Stimulated activated CD8-positive, alpha-beta memory T cell treated with anti-CD3 and anti-CD28 coated beads, Interleukin-15, amount 100 ng/mL, for 24 hours (primary cell): ENCODE measurements around the gene SEMA4D.

Experiments used
- DNase-seq: peaks from one replicate; pipeline ENCODE4 v3.0.0-alpha.2; 2020; ENCODE audit warnings: low read depth

SEMA4D gene

GRCh38 chr9:89497978-89498851 lies at the start of gene SEMA4D:
TSS of gene SEMA4D (minus strand) at chr9:89498113. CDS start at chr9:89405456, 92,657 bp downstream.
- no peak for DNase-seq

DNA sequence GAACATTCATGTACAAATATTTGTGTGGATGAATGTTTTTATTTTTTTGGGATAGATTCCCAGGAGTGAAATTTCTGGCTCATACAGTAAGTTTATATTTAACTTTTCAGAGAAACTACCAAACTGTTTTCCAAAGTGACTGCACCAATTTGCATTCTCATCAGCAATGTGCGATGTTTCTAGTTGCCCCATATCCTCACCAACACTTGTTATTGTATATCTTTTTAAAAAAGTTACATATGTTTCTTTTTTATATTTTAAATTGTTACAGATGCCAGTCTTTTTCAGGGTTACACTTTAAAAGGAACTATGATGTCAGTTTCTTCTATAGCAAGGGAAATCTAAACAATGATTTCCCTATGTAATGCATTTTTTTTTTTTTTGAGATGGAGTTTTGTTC lies 49.1 kb upstream of the SEMA4D start:
- DNase-seq = no peak

DNA sequence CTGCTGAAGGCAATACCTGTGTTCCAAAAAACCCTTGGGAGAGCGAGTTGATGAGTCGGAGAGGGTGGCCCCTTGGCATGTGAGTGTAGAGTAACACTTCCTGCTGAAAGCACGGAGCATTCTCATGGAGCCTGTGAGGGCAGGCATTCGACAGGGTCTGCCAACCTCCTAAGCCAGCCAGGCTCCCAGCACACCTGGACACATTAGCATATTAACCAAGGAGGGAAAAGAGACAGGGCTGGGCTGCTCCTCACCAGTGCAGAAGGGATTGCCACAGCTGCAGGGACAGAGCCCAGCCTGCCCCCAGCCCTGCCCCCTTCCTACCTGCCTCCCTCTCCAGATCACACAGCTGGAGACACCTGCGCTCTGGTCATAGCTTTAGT lies 46.4 kb upstream of the SEMA4D start:
- DNase-seq = no peak

DNA sequence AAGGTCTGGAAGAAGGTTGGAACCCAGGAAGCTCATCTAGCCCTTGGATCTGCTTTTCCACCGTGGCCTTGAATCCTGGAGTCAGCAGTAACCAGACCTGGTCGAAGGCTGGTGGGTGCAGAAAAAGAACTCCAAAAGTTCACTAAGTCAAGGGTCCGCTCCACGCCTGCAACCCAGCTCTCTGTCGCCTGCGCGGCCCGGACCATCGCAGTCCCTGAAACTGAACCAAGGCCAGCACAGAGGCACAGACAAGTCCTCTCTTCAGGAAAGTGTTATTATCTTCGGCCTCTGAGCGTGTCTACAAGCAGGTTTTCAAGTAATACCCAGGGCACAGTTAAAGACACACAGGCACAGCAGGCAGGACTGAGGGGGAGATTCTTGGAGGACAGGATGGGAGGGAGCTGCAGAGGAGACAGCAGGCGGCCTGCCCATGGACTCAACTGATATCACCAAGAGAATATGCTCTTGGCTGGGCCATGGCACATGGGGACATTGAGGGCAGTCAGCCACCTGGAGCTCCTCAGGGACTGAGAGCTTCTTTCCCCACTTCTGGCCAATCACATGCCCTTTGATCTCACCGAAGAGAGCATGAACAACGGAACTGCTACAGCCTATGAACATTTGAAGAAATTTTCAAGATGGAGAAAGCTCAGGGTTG lies 45.8 kb upstream of the SEMA4D start:
- no peak for DNase-seq

GRCh38 chr9:89543111-89543510 lies 45.2 kb upstream of the SEMA4D start:
- DNase-seq = no peak

DNA sequence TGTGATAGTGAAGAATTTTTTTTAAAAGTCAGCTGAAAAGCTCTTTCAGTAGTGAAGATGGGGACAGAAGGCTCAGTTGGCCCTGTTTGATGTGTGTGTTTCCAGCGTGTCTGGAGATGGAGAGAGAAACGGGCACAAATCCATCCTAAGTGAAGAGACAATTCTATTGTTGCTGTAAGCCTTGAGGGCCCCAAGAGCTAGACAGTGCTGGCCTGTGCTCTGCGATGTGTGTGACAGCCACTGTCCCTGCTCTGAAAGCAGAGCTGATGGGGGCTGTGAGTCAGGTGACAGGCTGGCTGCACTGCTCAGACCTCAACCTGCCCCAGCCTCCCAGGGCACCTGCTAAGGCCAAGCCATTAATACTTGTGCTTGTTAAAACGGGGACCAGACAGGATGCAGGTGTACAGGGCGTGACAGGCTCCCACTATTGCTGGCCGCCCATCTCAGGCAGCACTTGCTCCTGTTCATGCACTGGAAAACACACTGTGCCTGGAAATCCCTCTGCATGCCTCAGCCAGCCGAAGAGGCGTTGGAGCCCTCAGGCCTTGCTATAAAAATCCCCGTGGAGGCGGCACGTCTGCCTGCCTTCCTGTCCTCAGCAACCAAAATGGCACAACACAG lies 44.6 kb upstream of the SEMA4D start:
- DNase-seq = no peak

DNA sequence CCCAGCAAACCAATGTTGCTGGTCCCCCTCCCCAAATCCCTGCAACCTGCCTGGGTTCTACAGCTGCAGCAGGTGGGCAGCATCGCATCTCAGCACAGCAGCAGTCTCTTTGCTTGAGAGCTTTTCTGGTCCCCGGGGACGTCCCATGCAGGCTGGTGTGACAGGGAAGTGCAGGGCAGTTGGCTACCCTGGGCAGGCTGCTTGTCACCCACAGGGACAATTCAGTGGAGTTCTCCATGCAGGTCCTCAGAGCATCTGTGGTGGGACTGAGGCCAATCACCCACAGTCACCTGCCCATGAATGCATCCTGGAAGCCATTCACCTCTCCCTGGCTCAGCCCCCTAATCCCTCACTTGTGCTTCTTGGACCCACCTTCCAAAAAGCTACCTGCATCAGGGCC lies 43.9 kb upstream of the SEMA4D start:
- DNase-seq = no peak

- no peak for DNase-seq
These were observed 41.5 kb upstream of the SEMA4D start for GRCh38 chr9:89539374-89539773.

DNA sequence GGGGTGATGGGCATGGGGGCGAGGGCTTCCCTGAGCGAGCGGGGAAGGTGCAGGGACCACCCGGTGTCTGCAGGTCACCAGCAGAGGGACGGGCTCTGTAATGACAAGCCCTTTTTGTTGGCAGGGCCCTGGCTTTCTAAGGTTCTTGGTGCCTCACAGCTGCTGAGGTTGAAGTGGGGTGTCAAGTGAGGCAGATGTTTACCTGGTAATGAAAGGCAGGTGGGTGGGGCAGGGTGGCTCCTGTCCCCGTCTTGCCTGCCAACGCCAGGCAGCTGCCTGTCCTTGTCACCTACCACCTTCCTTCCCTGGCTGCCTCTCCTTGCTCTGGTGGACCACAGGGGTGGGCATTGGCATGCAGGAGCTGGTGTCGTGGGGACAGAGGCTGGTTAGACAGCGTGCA lies 41.0 kb upstream of the SEMA4D start:
- no peak for DNase-seq

GRCh38 chr9:89537166-89537565 lies 39.3 kb upstream of the SEMA4D start:
- no peak for DNase-seq

- DNase-seq = no peak
These were observed 38.7 kb upstream of the SEMA4D start for GRCh38 chr9:89536600-89536999.

- DNase-seq = no peak
These were observed 38.2 kb upstream of the SEMA4D start for GRCh38 chr9:89536145-89536574.

GRCh38 chr9:89535461-89535860 lies 37.5 kb upstream of the SEMA4D start:
- no peak for DNase-seq

GRCh38 chr9:89534515-89535287 lies 36.8 kb upstream of the SEMA4D start:
- DNase-seq = no peak

DNA sequence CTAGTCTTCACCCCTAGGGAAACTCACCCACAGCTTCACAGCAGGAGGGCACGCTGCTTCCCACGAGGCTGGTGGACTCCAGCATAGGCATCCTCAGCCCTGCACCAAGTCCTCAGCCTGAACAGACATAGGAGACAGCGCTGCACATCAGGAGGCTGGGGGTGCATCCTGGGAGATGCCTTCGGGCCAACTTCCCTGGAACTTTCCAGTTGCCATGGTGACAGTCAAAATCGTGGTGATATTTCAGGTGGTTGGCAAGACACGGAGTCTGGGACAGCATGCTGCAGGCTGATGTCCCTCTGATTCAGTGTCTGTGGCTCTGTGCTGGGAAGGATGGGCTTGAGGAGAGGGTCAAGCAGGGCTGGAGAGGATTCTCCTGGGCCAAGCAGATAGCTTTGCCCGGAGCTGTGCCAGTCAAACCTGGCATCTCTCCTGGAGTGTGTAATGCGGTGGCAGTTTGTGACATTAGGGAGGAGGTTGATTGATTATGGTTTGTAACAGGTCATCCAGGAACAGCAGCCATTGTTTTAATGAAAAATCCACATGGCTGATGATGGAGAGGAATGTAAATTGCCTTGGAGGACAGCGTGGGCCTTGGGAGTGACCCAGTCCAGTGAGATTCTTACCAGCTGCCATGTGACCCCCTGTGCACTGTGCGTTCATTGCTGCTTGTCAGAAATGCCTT lies 35.6 kb upstream of the SEMA4D start:
- DNase-seq = no peak

- no peak for DNase-seq
These were observed 35.0 kb upstream of the SEMA4D start for GRCh38 chr9:89532944-89533343.

DNA sequence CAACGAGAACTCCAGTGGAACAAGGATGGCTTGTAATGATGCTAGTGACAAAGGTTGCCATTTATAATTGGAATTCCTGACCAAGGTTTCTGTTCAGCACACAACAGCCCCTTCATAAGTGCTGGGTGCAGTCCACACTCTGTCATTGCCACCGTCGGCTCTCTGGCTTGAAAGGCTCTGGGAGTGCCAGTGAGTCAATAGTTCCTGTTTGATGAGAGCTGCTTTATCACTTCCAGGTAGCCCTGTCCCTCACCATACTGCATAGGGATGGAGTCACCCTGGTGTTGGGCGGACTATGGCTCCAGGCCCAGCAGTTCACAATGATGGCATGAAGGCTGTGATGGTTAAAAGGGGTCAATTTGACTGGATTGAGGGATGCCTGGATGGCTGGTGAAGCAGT lies 34.6 kb upstream of the SEMA4D start:
- DNase-seq = no peak

- no peak for DNase-seq
These were observed 33.9 kb upstream of the SEMA4D start for GRCh38 chr9:89531766-89532165.

- no peak for DNase-seq
These were observed 32.8 kb upstream of the SEMA4D start for GRCh38 chr9:89530726-89531125.

GRCh38 chr9:89529243-89530035 lies 31.5 kb upstream of the SEMA4D start:
- no peak for DNase-seq

DNA sequence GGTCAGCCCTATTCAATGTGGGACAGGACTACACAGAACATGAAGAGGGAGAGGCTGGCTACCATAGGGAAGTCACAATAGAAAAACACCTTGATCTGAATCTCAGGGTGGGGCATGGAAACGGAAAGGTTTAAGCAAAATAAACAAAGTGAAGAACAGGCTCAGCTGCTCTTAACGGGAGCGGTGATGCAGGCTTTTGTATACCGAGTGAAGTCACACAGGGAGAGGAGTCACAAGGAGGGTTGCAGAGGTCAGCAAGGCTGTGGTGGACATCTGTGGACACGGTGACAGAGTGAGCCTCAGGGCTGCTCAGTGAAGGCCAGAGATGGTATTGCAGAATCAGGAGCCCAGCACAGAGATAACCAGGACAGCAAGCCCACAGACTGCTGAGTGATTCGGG lies 30.6 kb upstream of the SEMA4D start:
- DNase-seq = no peak
